Activated CD4-positive, alpha-beta T cell treated with anti-CD3 and anti-CD28 coated beads for 36 hours (primary cell): ENCODE data around the gene FGR. TPM values are rescaled to one million over a fixed set of nuclear protein-coding genes. Genes with fewer than 3 reads are reported as not detected.

Source experiments
- ATAC-seq: fragments of 200-7000 bp; cut with Tn5 transposase; one replicate; pipeline ENCODE4 v1.10.0; 2021; ENCODE audit warnings: mild to moderate bottlenecking, moderate library complexity
- CTCF ChIA-PET: fragments of 350-600 bp; sonication (Branson Sonifier 250); formaldehyde crosslinking; loops from one replicate; lab custom pipeline; 2021; ENCODE audit warnings: antibody characterized with exemption; lab: Charles Lee
- POLR2A ChIA-PET: fragments of 350-600 bp; sonication (Branson Sonifier 250); formaldehyde crosslinking; loops from one replicate; lab custom pipeline; 2021; ENCODE audit warnings: antibody characterized with exemption, inconsistent platforms; lab: Charles Lee
- DNase-seq: peaks from one replicate; pipeline ENCODE4 v3.0.0-alpha.2; 2020
- H3K27ac Mint-ChIP-seq: one replicate; pipeline ENCODE4 v1.8.0; 2021; ENCODE audit warnings: mixed read lengths
- H3K27me3 Mint-ChIP-seq: one replicate; pipeline ENCODE4 v1.8.0; 2021; ENCODE audit warnings: mixed read lengths
- H3K36me3 Mint-ChIP-seq: one replicate; pipeline ENCODE4 v1.8.0; 2021; ENCODE audit warnings: low read depth, mixed read lengths
- H3K4me1 Mint-ChIP-seq: one replicate; pipeline ENCODE4 v1.8.0; 2021; ENCODE audit warnings: mixed read lengths
- H3K4me3 Mint-ChIP-seq: one replicate; pipeline ENCODE4 v1.8.0; 2021; ENCODE audit warnings: mild to moderate bottlenecking, moderate library complexity, mixed read lengths
- H3K9me3 Mint-ChIP-seq: one replicate; pipeline ENCODE4 v1.8.0; 2021; ENCODE audit warnings: low read depth, mixed read lengths
- intact Hi-C, 2 experiments: fragments of 100-400 bp; cut with DNase I in 1 of 2; cut with micrococcal nuclease in 1 of 2; formaldehyde crosslinking; loops; one replicate each; pipeline versions ENCODE4 v1.14.2 to v1.15.1; 2022 to 2024; cut with DNase I, micrococcal nuclease
- total RNA-seq, 2 experiments: library from RNA; stranded (reverse); gene quantifications; one replicate each; pipeline ENCODE4 v1.2.3, GENCODE V29; 2021

The FGR gene
- total RNA-seq, 2 experiments from 2014 or later: 0.11 TPM; not detected in 1

GRCh38 chr1:27581823-27582243, 53.2 kb downstream of the FGR start:
- Mint-ChIP-seq H3K27ac (no peak overlapping the region), H3K9me3 (no peaks in the 10 kb centered on the region), H3K4me3 (no peak overlapping the region), H3K27me3 (no peaks in the 10 kb centered on the region), H3K4me1 (peaks cover 9% of the 10 kb centered on the region), H3K36me3 (no peaks in the 10 kb centered on the region)
- no peak for ATAC-seq
- CTCF ChIA-PET: interaction anchor here (0.6 to 1.1 kb wide), 2 partner anchors 26 to 64 kb away, joined by 3 read pairs; no protein-coding TSS in a partner anchor
- POLR2A ChIA-PET: no interaction called here
- DNase-seq: no peak
- intact Hi-C loops: no loop called here

- no peak overlapping the region for H3K27ac Mint-ChIP-seq
- no peaks in the 10 kb centered on the region for H3K27me3 Mint-ChIP-seq
- ATAC-seq (no peak), DNase-seq (no peak)
- H3K4me3 Mint-ChIP-seq: no peak overlapping the region
- no peaks in the 10 kb centered on the region for H3K36me3 Mint-ChIP-seq
- H3K4me1 Mint-ChIP-seq: peaks cover 5% of the 10 kb centered on the region
- POLR2A ChIA-PET: interaction anchor here (0.5 to 0.6 kb wide), 2 partner anchors 54 to 189 kb away, joined by 3 read pairs; no protein-coding TSS in a partner anchor
- intact Hi-C loops: no loop called here
- no peaks in the 10 kb centered on the region for H3K9me3 Mint-ChIP-seq
- CTCF ChIA-PET: interaction anchor here (0.5 to 2.2 kb wide), 3 partner anchors 21 to 552 kb away, joined by 4 to 10 read pairs (median 5); no protein-coding TSS in a partner anchor
Observed at GRCh38 chr1:27577504-27578188, 57.3 kb downstream of the FGR start.

GRCh38 chr1:27576806-27577227, 58.2 kb downstream of the FGR start:
- ChIA-PET CTCF (interaction anchor here (0.6 to 2.2 kb wide), 3 partner anchors 20 to 220 kb away, joined by 3 to 10 read pairs (median 5); no protein-coding TSS in a partner anchor), POLR2A (interaction anchor here (0.6 kb wide), 1 partner anchor 53 kb away, joined by 3 read pairs; no protein-coding TSS in a partner anchor)
- Mint-ChIP-seq H3K27ac (no peak overlapping the region), H3K4me1 (peaks cover 5% of the 10 kb centered on the region), H3K27me3 (no peaks in the 10 kb centered on the region), H3K9me3 (no peaks in the 10 kb centered on the region), H3K4me3 (no peak overlapping the region), H3K36me3 (no peaks in the 10 kb centered on the region)
- DNase-seq (no peak), ATAC-seq (no peak)
- intact Hi-C loops: no loop called here

GRCh38 chr1:27575840-27576331, 59.1 kb downstream of the FGR start:
- ATAC-seq: peak; percentile 20

DNA sequence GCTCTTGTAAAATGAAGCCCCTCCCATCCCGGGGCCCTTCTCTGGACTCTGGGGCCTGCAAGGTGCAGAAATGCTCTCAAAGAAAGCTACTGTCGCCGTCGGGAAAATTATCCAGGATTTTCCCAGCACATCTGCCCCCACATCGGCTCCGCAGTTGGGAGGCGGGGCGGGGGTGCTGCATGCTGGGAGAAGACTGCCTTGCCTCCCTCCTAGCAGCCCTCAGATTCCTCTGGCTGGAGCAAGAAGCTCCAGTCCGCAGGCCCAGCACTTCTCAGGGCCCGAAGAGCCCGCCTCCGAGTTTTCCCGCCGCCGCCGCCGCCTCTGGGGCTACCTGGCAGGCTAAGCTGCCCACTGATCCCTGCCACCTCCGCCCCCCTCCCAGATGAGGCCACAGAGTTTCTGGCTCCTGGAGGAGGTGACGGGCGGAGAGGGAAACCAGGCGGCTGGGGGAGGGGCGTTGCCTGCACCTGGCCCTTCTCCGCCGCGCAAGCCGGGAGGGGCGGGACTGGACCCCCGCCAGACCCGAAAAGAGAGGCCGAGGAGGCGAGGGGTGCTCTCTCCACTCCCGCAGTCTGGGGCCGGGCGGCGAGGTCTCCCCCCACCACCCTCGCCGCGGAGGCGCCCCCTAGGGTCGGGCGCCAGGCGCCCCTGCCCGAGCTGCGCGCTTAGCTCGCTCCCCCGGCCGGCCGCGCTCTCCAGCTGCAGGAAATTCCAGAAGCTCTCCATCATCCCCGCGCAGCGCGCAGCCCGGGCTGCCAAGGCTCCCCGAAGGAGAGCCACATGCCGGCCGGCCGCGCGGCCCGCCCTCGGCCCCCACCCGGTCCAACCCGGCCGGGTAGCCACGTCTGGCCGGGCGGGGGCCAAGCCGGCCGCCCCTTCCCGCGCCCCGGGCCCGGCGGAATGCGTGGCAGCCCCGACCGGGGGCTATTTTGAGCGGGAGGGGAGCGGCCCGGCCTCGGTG, 59.8 kb downstream of the FGR start:
- CTCF ChIA-PET: interaction anchor here (0.7 to 1.0 kb wide), 3 partner anchors 11 to 139 kb away, joined by 3 to 4 read pairs (median 3); no protein-coding TSS in a partner anchor
- Mint-ChIP-seq H3K4me3 (no peak overlapping the region), H3K4me1 (peaks cover 5% of the 10 kb centered on the region), H3K27ac (no peak overlapping the region), H3K36me3 (no peaks in the 10 kb centered on the region), H3K9me3 (no peaks in the 10 kb centered on the region), H3K27me3 (no peaks in the 10 kb centered on the region)
- intact Hi-C loops: no loop called here
- DNase-seq (no peak), ATAC-seq (peak; percentile 15)
- POLR2A ChIA-PET: no interaction called here

More at GRCh38 chr1:27575840-27576331, 59.1 kb downstream of the FGR start:
- Mint-ChIP-seq H3K4me3 (no peak overlapping the region), H3K36me3 (no peaks in the 10 kb centered on the region), H3K4me1 (peaks cover 5% of the 10 kb centered on the region), H3K9me3 (no peaks in the 10 kb centered on the region), H3K27me3 (no peaks in the 10 kb centered on the region), H3K27ac (no peak overlapping the region)
- CTCF ChIA-PET: interaction anchor here (0.6 to 2.2 kb wide), 3 partner anchors 10 to 364 kb away, joined by 3 to 10 read pairs (median 4); no protein-coding TSS in a partner anchor
- DNase-seq: no peak
- intact Hi-C loops: no loop called here
- POLR2A ChIA-PET: no interaction called here

DNA sequence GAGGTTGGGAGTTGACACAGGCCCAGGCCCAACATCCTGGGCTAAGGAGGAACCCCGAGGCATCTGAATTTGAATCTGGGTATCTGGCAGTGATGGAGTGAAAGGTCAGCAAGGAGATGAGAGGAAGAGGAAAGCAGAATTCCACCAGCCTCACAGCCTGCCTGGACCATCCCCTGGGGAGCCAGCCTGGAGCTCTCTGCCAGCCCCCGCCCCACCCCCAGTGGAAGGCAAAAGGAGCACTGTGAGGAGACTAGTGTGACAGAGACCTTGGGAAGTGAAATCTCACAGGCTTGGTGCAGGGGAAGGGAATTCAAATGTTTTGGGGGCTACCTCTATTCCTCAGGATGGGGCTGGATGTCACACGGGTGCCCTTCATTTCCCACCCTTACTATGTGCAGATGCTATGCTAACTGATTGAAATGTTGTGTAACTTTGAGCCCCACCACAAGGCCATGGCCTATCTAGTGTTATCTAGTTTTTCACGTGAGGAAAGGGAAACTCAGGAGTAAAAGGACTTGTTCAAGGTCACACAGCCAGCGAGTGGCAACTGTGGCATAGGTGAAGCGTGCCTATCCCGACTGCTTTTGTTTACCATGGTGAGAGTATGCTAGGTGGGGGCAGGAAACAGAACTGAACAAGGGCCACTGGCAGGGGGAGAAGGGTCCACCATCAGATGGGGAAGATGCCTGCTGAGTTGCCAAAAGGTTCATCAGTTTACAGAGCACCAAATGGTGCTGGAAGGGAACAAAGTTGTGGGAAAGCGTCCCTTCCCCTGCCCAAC, 60.8 kb downstream of the FGR start:
- CTCF ChIA-PET: interaction anchor here (0.6 to 1.7 kb wide), 6 partner anchors 10 to 278 kb away, joined by 3 to 8 read pairs (median 3); no protein-coding TSS in a partner anchor
- H3K4me3 Mint-ChIP-seq: no peak overlapping the region
- no peaks in the 10 kb centered on the region for H3K27me3 Mint-ChIP-seq
- ATAC-seq: no peak
- no peaks in the 10 kb centered on the region for H3K36me3 Mint-ChIP-seq
- POLR2A ChIA-PET: interaction anchor here (0.5 kb wide), 1 partner anchor 578 kb away, joined by 3 read pairs; no protein-coding TSS in a partner anchor
- H3K27ac Mint-ChIP-seq: no peak overlapping the region
- H3K4me1 Mint-ChIP-seq: peaks cover 4% of the 10 kb centered on the region
- no peak for DNase-seq
- H3K9me3 Mint-ChIP-seq: no peaks in the 10 kb centered on the region
- intact Hi-C loops: no loop called here

GRCh38 chr1:27572679-27573426, 62.1 kb downstream of the FGR start:
- Mint-ChIP-seq H3K4me1 (peaks cover 8% of the 10 kb centered on the region), H3K27me3 (no peaks in the 10 kb centered on the region), H3K27ac (no peak overlapping the region), H3K36me3 (no peaks in the 10 kb centered on the region), H3K4me3 (no peak overlapping the region), H3K9me3 (no peaks in the 10 kb centered on the region)
- CTCF ChIA-PET: interaction anchor here (0.7 to 1.7 kb wide), 3 partner anchors 15 to 277 kb away, joined by 3 to 8 read pairs (median 4); no protein-coding TSS in a partner anchor
- POLR2A ChIA-PET: no interaction called here
- no peak for DNase-seq
- ATAC-seq: no peak
- intact Hi-C loops: no loop called here

DNA sequence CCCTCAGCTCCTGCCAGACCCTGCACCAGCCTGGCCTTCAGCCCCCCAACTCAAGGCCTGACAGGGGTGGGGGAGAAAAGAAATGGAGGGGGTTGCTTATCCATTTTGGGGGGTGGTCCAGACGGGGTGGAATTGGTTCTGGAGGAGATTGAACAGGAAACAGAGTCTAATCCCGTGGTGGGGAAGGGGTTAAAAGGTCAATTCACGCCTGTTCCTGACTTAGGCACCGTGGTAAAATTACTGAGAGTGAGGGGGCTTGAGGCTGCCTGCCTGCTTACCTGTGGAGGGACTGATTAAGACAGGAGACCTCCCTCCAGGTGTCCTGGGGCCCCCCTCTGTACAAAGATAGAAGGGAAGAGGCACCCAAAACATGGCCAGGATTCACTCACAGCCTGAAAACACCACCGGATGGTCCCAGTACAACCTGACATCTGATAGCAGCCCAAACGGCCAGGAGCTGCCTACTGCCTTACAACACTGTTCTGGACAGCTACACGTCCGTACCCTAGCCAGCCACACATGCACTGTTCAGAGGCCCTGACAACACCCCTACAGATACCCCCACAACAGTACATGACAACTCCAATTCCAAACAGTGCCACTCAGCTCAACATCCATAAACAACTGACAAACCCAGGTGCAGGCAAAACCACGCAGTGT, 62.8 kb downstream of the FGR start:
- ATAC-seq (no peak), DNase-seq (no peak)
- Mint-ChIP-seq H3K4me1 (peaks cover 14% of the 10 kb centered on the region), H3K4me3 (no peak overlapping the region), H3K27ac (no peak overlapping the region), H3K27me3 (no peaks in the 10 kb centered on the region), H3K36me3 (no peaks in the 10 kb centered on the region), H3K9me3 (no peaks in the 10 kb centered on the region)
- ChIA-PET POLR2A (no interaction called here), CTCF (interaction anchor here (0.7 to 1.5 kb wide), 2 partner anchors 15 to 271 kb away, joined by 4 to 6 read pairs; no protein-coding TSS in a partner anchor)
- intact Hi-C loops: no loop called here

- no peak overlapping the region for H3K27ac Mint-ChIP-seq
- ATAC-seq (no peak), DNase-seq (no peak)
- ChIA-PET POLR2A (interaction anchor here (0.6 kb wide), 1 partner anchor 36 kb away, joined by 4 read pairs; no protein-coding TSS in a partner anchor), CTCF (interaction anchor here (0.7 to 1.6 kb wide), 5 partner anchors 13 to 280 kb away, joined by 3 to 9 read pairs (median 4); no protein-coding TSS in a partner anchor)
- no peaks in the 10 kb centered on the region for H3K36me3 Mint-ChIP-seq
- H3K4me3 Mint-ChIP-seq: no peak overlapping the region
- no peaks in the 10 kb centered on the region for H3K9me3 Mint-ChIP-seq
- no peaks in the 10 kb centered on the region for H3K27me3 Mint-ChIP-seq
- intact Hi-C loops: no loop called here
- H3K4me1 Mint-ChIP-seq: peaks cover 14% of the 10 kb centered on the region
Observed at GRCh38 chr1:27571439-27572018, 63.5 kb downstream of the FGR start.
